Ovary (tissue), 3 donors: Measurements from ENCODE around the gene KLHL3.

Experiments used
- POLR2A ChIP-seq: fragments of 450-650 bp; IDR thresholded peaks from one replicate; pipeline ENCODE4 v1.6.1; 2017; ENCODE audit warnings: antibody characterized with exemption, mild to moderate bottlenecking, moderate library complexity
- TF ChIP-seq, protein P1 (sequence below), 3 donors: fragments of 450-650 bp in 2 of 3; fragments of 200-600 bp in 1 of 3; IDR thresholded peaks; one replicate each; pipeline versions ENCODE4 v1.5.1 to v1.8.0; 2016 to 2022; ENCODE audit warnings: antibody characterized with exemption in 3 of 3, mild to moderate bottlenecking in 1 of 3
- donor health status: DM: no; HTN: no; CAD: no.

DNA sequence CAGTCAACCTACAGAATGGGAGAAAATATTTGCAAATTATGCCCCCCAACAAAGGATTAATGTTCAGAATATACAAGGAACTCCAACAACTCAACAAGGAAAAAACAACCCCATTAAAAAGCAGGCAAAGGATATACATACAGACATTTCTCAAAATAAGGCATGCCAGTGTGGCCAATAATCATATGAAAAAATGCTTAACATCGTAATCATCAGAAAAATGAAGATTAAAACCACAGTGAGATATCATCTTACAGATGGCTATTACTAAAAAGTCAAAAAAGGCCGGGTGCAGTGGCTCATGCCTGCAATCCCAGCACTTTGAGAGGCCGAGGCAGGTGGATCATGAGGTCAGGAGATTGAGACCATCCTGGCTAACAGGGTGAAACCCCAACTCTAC lies 103.2 kb downstream of the KLHL3 start:
- TF ChIP-seq POLR2A, result no peak
- TF ChIP-seq, protein P1, sequence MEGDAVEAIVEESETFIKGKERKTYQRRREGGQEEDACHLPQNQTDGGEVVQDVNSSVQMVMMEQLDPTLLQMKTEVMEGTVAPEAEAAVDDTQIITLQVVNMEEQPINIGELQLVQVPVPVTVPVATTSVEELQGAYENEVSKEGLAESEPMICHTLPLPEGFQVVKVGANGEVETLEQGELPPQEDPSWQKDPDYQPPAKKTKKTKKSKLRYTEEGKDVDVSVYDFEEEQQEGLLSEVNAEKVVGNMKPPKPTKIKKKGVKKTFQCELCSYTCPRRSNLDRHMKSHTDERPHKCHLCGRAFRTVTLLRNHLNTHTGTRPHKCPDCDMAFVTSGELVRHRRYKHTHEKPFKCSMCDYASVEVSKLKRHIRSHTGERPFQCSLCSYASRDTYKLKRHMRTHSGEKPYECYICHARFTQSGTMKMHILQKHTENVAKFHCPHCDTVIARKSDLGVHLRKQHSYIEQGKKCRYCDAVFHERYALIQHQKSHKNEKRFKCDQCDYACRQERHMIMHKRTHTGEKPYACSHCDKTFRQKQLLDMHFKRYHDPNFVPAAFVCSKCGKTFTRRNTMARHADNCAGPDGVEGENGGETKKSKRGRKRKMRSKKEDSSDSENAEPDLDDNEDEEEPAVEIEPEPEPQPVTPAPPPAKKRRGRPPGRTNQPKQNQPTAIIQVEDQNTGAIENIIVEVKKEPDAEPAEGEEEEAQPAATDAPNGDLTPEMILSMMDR (IDR thresholded peaks at IDR 0.05), result no peak
